Measurements from ENCODE around the gene SLC13A4. TPM values are rescaled to one million over a fixed set of nuclear protein-coding genes. Genes with fewer than 3 reads are reported as not detected.

SLC13A4 gene
- total and polyA plus RNA-seq, 7 donors: 0.01 to 0.08 (median 0.03) TPM; not detected in 4

DNA sequence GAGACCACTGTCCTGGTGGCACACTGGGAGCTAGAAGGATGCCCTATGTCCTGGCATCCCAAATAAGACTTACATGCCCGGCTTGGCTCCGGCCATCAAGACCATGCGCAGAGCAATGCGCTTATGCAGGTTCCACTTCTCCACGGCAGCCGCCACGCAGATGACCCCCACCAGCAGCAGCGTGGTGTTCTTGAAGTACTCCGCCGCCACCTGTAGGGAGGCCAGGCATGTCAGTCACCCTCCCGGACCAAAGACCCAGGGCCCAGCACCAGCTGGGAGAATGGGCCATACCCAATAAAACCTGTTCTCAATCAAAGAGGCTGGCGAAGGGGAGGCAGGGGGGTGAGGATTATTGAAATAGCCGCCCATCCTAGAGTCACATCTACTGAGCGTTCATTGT, 19.9 kb downstream of the SLC13A4 start:
- ATAC-seq: no peak
- WGBS, 3 donors: 87 to 91% (median 88%) methylated on average over 14 of the region's 14 CpGs
- no peaks in the 10 kb centered on the region for H3K4me1 ChIP-seq
- H3K27me3 ChIP-seq (ENCODE audit: insufficient read depth in 3 of 3, low read length in 2 of 3): no peaks in the 10 kb centered on the region
- DNase-seq: no peak
- intact Hi-C loops (cut with DNase I): loop anchor here in 1 of 2 donors (5.0 kb wide), 1 partner anchor 36 kb away; no protein-coding TSS in a partner anchor
- H3K36me3 ChIP-seq (ENCODE audit: insufficient read depth in 1 of 2, low read depth in 1 of 2): no peaks in the 10 kb centered on the region
- TF ChIP-seq CTCF (IDR thresholded peaks at IDR 0.05): no peak
- no peak overlapping the region for H3K4me3 ChIP-seq
- H3K9me3 ChIP-seq: no peaks in the 10 kb centered on the region
- no peak overlapping the region for H3K27ac ChIP-seq

DNA sequence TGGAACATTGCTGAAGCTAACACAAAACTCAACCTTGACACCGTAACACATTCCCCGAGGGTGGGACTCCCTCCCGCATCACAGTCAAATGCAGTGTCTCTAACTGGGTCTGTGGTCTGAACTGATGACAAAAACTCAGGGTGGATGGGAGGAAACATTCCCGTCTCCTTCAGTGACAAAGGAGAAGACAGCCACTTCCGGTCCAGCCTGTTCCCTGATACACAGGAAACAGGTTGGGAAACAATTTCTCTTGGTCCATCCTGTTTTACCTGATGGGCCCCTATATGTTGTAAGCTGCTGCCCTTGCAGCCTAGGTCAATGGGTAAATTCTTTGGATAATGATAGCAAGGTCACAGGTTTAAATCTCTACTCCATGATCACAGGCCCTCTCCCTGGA, 20.4 kb downstream of the SLC13A4 start:
- DNase-seq (no peak), ATAC-seq (no peak)
- H3K4me1 ChIP-seq: no peaks in the 10 kb centered on the region
- no peak overlapping the region for H3K27ac ChIP-seq
- H3K9me3 ChIP-seq: no peaks in the 10 kb centered on the region
- no peak for TF ChIP-seq CTCF (IDR thresholded peaks at IDR 0.05)
- intact Hi-C loops (cut with DNase I): loop anchor here in 1 of 2 donors (5.0 kb wide), 1 partner anchor 35 kb away; no protein-coding TSS in a partner anchor
- no peaks in the 10 kb centered on the region for H3K36me3 ChIP-seq (ENCODE audit: insufficient read depth in 1 of 2, low read depth in 1 of 2)
- 68 to 82% (median 77%) methylated on average over 5 of the region's 5 CpGs for WGBS, 3 donors
- H3K4me3 ChIP-seq: no peak overlapping the region
- H3K27me3 ChIP-seq (ENCODE audit: insufficient read depth in 3 of 3, low read length in 2 of 3): no peaks in the 10 kb centered on the region

DNA sequence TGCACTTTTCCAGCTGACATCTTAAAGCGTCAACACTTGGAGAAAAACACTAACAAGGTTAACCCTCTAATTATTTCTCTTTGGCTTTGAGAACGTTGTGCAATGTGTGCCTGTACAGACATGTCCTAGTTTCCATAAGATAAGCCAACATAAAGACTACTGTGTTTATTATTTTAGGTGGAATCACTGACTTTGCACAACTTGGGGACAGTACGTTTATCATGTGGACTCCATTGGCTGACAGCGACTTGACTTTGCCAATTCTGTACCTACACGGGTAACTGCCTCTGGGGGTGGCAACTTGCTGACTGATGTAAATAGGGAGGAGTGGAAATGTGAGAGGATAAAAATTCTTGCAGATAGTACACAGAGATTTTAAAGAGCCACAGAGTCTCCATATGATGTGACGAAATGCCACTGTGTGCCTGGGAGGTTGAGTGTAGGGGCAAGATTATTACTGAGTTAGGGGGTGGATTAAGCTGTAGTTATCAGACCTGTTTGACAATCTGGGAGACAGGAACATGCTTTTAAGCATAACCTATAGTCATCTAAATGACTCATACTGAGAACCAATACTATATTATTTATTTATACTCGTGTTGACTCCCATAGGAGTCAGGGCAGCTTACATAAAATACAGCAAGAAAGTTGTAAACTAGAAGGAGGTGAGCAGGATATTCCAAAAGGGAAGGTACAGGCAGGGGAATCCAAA, 21.0 kb downstream of the SLC13A4 start:
- H3K9me3 ChIP-seq: no peaks in the 10 kb centered on the region
- H3K27ac ChIP-seq: no peak overlapping the region
- no peaks in the 10 kb centered on the region for H3K36me3 ChIP-seq (ENCODE audit: insufficient read depth in 1 of 2, low read depth in 1 of 2)
- TF ChIP-seq CTCF (IDR thresholded peaks at IDR 0.05): no peak
- no peaks in the 10 kb centered on the region for H3K4me1 ChIP-seq
- 59 to 79% (median 70%) methylated on average over 7 of the region's 7 CpGs for WGBS, 3 donors
- ATAC-seq (no peak), DNase-seq (no peak)
- H3K4me3 ChIP-seq: no peak overlapping the region
- H3K27me3 ChIP-seq (ENCODE audit: insufficient read depth in 3 of 3, low read length in 2 of 3): no peaks in the 10 kb centered on the region
- intact Hi-C loops (cut with DNase I): loop anchor here in 1 of 2 donors (5.0 kb wide), 1 partner anchor 35 kb away; no protein-coding TSS in a partner anchor

GRCh38 chr7:135706038-135706742, 21.8 kb downstream of the SLC13A4 start:
- ATAC-seq: peak; percentile 71 to 84 (median 82)
- Histone ChIP-seq H3K4me1 (no peaks in the 10 kb centered on the region), H3K27ac (no peak overlapping the region), H3K27me3 (ENCODE audit: insufficient read depth in 3 of 3, low read length in 2 of 3) (no peaks in the 10 kb centered on the region), H3K4me3 (no peak overlapping the region), H3K9me3 (no peaks in the 10 kb centered on the region), H3K36me3 (ENCODE audit: insufficient read depth in 1 of 2, low read depth in 1 of 2) (no peaks in the 10 kb centered on the region)
- TF ChIP-seq CTCF (IDR thresholded peaks at IDR 0.05): no peak
- peak in 1 of 2 donors; percentile 16 for DNase-seq
- 71 to 72% (median 72%) methylated on average over 20 of the region's 20 CpGs for WGBS, 3 donors
- intact Hi-C loops (cut with DNase I): loop anchor here in 1 of 2 donors (5.0 kb wide), 1 partner anchor 34 kb away; no protein-coding TSS in a partner anchor
